ENCODE results near the gene TMEM131.

- TF ChIP-seq, protein P1, sequence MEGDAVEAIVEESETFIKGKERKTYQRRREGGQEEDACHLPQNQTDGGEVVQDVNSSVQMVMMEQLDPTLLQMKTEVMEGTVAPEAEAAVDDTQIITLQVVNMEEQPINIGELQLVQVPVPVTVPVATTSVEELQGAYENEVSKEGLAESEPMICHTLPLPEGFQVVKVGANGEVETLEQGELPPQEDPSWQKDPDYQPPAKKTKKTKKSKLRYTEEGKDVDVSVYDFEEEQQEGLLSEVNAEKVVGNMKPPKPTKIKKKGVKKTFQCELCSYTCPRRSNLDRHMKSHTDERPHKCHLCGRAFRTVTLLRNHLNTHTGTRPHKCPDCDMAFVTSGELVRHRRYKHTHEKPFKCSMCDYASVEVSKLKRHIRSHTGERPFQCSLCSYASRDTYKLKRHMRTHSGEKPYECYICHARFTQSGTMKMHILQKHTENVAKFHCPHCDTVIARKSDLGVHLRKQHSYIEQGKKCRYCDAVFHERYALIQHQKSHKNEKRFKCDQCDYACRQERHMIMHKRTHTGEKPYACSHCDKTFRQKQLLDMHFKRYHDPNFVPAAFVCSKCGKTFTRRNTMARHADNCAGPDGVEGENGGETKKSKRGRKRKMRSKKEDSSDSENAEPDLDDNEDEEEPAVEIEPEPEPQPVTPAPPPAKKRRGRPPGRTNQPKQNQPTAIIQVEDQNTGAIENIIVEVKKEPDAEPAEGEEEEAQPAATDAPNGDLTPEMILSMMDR (IDR thresholded peaks at IDR 0.05) = no peak
- no peak for TF ChIP-seq POLR2A (IDR thresholded peaks at IDR 0.05)
Observed at GRCh38 chr2:97766567-97766966, 229.2 kb downstream of the TMEM131 start.

Measured in testis (tissue), 2 donors.